H9 (cell line): ENCODE results near the gene PRSS50. TPM values are rescaled to one million over a fixed set of nuclear protein-coding genes. Genes with fewer than 3 reads are reported as not detected.
A peak's percentile ranks its signal among the peaks of the same experiment; 100 is the strongest.

Experiments used
- DNase-seq: peaks from one replicate; pipeline ENCODE4 v3.0.0-alpha.2; 2017
- H2AFZ ChIP-seq: one replicate; pipeline ENCODE4 v1.6.1; 2013; ENCODE audit warnings: mild to moderate bottlenecking, low read length, control low read depth, moderate library complexity
- H2AK5ac ChIP-seq: 2 replicates; pipeline ENCODE4 v1.6.1; 2013; ENCODE audit warnings: low read length, control low read depth, mixed read lengths; ENCODE audit not compliant: insufficient read length
- H2BK120ac ChIP-seq: one replicate; pipeline ENCODE4 v1.6.1; 2013; ENCODE audit warnings: low read depth, mild to moderate bottlenecking, low read length, control low read depth, inconsistent platforms; ENCODE audit not compliant: poor library complexity, severe bottlenecking
- H2BK12ac ChIP-seq: 2 replicates; pipeline ENCODE4 v1.6.1; 2013; ENCODE audit warnings: low read length, control low read depth, mixed read lengths, low read depth; ENCODE audit not compliant: insufficient read length
- H2BK15ac ChIP-seq: 2 replicates; pipeline ENCODE4 v1.6.1; 2013; ENCODE audit warnings: low read depth, low read length, control low read depth
- H2BK20ac ChIP-seq: one replicate; pipeline ENCODE4 v1.6.1; 2013; ENCODE audit warnings: low read depth, mild to moderate bottlenecking, low read length, control low read depth, inconsistent platforms; ENCODE audit not compliant: poor library complexity, severe bottlenecking
- H2BK5ac ChIP-seq: 2 replicates; pipeline ENCODE4 v1.6.1; 2013; ENCODE audit warnings: low read length, control low read depth, mixed read lengths; ENCODE audit not compliant: insufficient read length
- H3K14ac ChIP-seq: 2 replicates; pipeline ENCODE4 v1.6.1; 2013; ENCODE audit warnings: low read length, control low read depth; ENCODE audit not compliant: insufficient read depth
- H3K18ac ChIP-seq: 2 replicates; pipeline ENCODE4 v1.6.1; 2013; ENCODE audit warnings: low read depth, mild to moderate bottlenecking, mixed read lengths, low read length, control low read depth; ENCODE audit not compliant: insufficient read length
- H3K23ac ChIP-seq: 2 replicates; pipeline ENCODE4 v1.6.1; 2013; ENCODE audit warnings: low read length, control low read depth, mixed read lengths, low read depth; ENCODE audit not compliant: insufficient read length
- H3K23me2 ChIP-seq: 2 replicates; pipeline ENCODE4 v1.6.1; 2013; ENCODE audit warnings: low read depth, mild to moderate bottlenecking, mixed read lengths, low read length, control low read depth; ENCODE audit not compliant: insufficient read length, poor library complexity, severe bottlenecking
- H3K27ac ChIP-seq: 2 replicates; pipeline ENCODE4 v1.5.1; 2013; ENCODE audit warnings: low read length, control low read depth, mixed read lengths, low read depth; ENCODE audit not compliant: insufficient read length
- H3K27me3 ChIP-seq: 2 replicates; pipeline ENCODE4 v1.6.1; 2013; ENCODE audit warnings: low read length, control low read depth, inconsistent platforms; ENCODE audit not compliant: insufficient read depth
- H3K4ac ChIP-seq: 2 replicates; pipeline ENCODE4 v1.6.1; 2013; ENCODE audit warnings: low read depth, mild to moderate bottlenecking, control low read depth, inconsistent platforms, low read length, moderate library complexity
- H3K4me1 ChIP-seq: 2 replicates; pipeline ENCODE4 v1.6.1; 2013; ENCODE audit warnings: low read length, control low read depth, inconsistent platforms; ENCODE audit not compliant: insufficient read depth
- H3K4me2 ChIP-seq: 2 replicates; pipeline ENCODE4 v1.6.1; 2013; ENCODE audit warnings: low read length, control low read depth, mixed read lengths; ENCODE audit not compliant: insufficient read length, insufficient read depth
- H3K56ac ChIP-seq: 2 replicates; pipeline ENCODE4 v1.6.1; 2013; ENCODE audit warnings: low read depth, mild to moderate bottlenecking, mixed read lengths, low read length, control low read depth; ENCODE audit not compliant: insufficient read length
- H3K79me1 ChIP-seq: 2 replicates; pipeline ENCODE4 v1.6.1; 2013; ENCODE audit warnings: low read depth, mild to moderate bottlenecking, moderate library complexity, low read length, control low read depth, inconsistent platforms; ENCODE audit not compliant: insufficient read depth, poor library complexity, severe bottlenecking
- H3K79me2 ChIP-seq: 2 replicates; pipeline ENCODE4 v1.6.1; 2013; ENCODE audit warnings: low read length, control low read depth, inconsistent platforms; ENCODE audit not compliant: insufficient read depth
- H3K9ac ChIP-seq: 2 replicates; pipeline ENCODE4 v1.6.1; 2013; ENCODE audit warnings: low read length, control low read depth, mixed read lengths; ENCODE audit not compliant: insufficient read length; ENCODE audit errors: extremely low read depth
- H3K9me3 ChIP-seq: one replicate; pipeline ENCODE4 v1.6.1; 2013; ENCODE audit warnings: low read depth, low read length, inconsistent platforms; ENCODE audit not compliant: control insufficient read depth
- H3T11ph ChIP-seq: one replicate; pipeline ENCODE4 v1.6.1; 2013; ENCODE audit warnings: mild to moderate bottlenecking, low read length, control low read depth, inconsistent platforms
- H4K20me1 ChIP-seq: one replicate; pipeline ENCODE4 v1.6.1; 2013; ENCODE audit not compliant: control insufficient read depth, insufficient read length, insufficient read depth
- H4K5ac ChIP-seq: 2 replicates; pipeline ENCODE4 v1.6.1; 2013; ENCODE audit warnings: low read depth, mild to moderate bottlenecking, mixed read lengths, low read length, control low read depth; ENCODE audit not compliant: insufficient read length
- H4K8ac ChIP-seq: replicated peaks from 2 replicates; pipeline ENCODE4 v1.6.1; 2013; ENCODE audit warnings: low read length, control low read depth, mixed read lengths, low read depth; ENCODE audit not compliant: insufficient read length
- H4K91ac ChIP-seq: 2 replicates; pipeline ENCODE4 v1.6.1; 2013; ENCODE audit warnings: low read depth, mild to moderate bottlenecking, moderate library complexity, mixed read lengths, low read length, control low read depth; ENCODE audit not compliant: insufficient read length
- H3K27ac Mint-ChIP-seq, 3 experiments: 2 replicates in 2 of 3; 3 replicates in 1 of 3; pipeline ENCODE4 v1.8.0; 2020 to 2021; ENCODE audit warnings: mixed read lengths in 3 of 3, mild to moderate bottlenecking in 1 of 3, moderate library complexity in 1 of 3
- H3K27me3 Mint-ChIP-seq: 2 replicates; pipeline ENCODE4 v1.8.0; 2021; ENCODE audit warnings: low read depth, mild to moderate bottlenecking, moderate library complexity, mixed read lengths
- H3K36me3 Mint-ChIP-seq, 3 experiments: 2 replicates in 2 of 3; 3 replicates in 1 of 3; pipeline ENCODE4 v1.8.0; 2020 to 2021; ENCODE audit warnings: low read depth in 3 of 3, mixed read lengths in 3 of 3; ENCODE audit not compliant: insufficient read depth in 1 of 3
- H3K4me1 Mint-ChIP-seq, 2 experiments: 2 replicates each; pipeline ENCODE4 v1.8.0; 2020; ENCODE audit warnings: mixed read lengths in 2 of 2
- H3K4me3 Mint-ChIP-seq, 2 experiments: 2 replicates in 1 of 2; 3 replicates in 1 of 2; pipeline ENCODE4 v1.8.0; 2020 to 2021; ENCODE audit warnings: mild to moderate bottlenecking in 2 of 2, mixed read lengths in 2 of 2, moderate library complexity in 1 of 2
- H3K9me3 Mint-ChIP-seq, 2 experiments: 2 replicates in 1 of 2; 3 replicates in 1 of 2; pipeline ENCODE4 v1.8.0; 2020; ENCODE audit warnings: mild to moderate bottlenecking in 2 of 2, mixed read lengths in 2 of 2, moderate library complexity in 1 of 2
- CTCF ChIP-seq: fragments of 200-600 bp; sonication (generic); conservative IDR thresholded peaks from 3 replicates; pipeline ENCODE4 v1.8.0; 2021; ENCODE audit warnings: antibody characterized with exemption, mild to moderate bottlenecking
- WGBS: extraction: QIAGEN DNeasy Blood & Tissue Kit; methylation state at CpG from one replicate; pipeline ENCODE4 v1.1.7; 2013; ENCODE audit warnings: missing lambda C conversion rate, low lambda C conversion rate, mixed read lengths; ENCODE audit not compliant: insufficient read length; ENCODE audit errors: extremely low coverage; 5-methylcytosine and 5-hydroxymethylcytosine counted together
- total RNA-seq: library from RNA; stranded (reverse); gene quantifications from 2 replicates; pipeline ENCODE4 v1.2.1, GENCODE V29; 2021

Gene PRSS50
- total RNA-seq, 1 experiment from 2014 or later = 0.24 TPM

GRCh38 chr3:46736006-46736872, 18.6 kb upstream of the PRSS50 start:
- H3K9ac ChIP-seq = no peak overlapping the region
- Mint-ChIP-seq H3K4me1 (no peaks in the 10 kb centered on the region), H3K27ac (peak overlapping the region in 1 of 3 experiments; percentile 49; a peak in 1 of 7 replicates), H3K4me3 (no peak overlapping the region), H3K27me3 (peaks cover 7% of the 10 kb centered on the region), H3K9me3 (no peaks in the 10 kb centered on the region), H3K36me3 (no peaks in the 10 kb centered on the region; a peak in 1 of 7 replicates)
- H2BK5ac ChIP-seq = no peak overlapping the region
- H2BK15ac ChIP-seq = no peak overlapping the region
- H3K23me2 ChIP-seq = no peaks in the 10 kb centered on the region
- H3K9me3 ChIP-seq = no peaks in the 10 kb centered on the region
- TF ChIP-seq CTCF = no peak
- no peaks in the 10 kb centered on the region for H3K79me1 ChIP-seq
- no peak overlapping the region for H3K18ac ChIP-seq
- H2BK20ac ChIP-seq = no peak overlapping the region
- H3K14ac ChIP-seq = no peak overlapping the region
- no peaks in the 10 kb centered on the region for H3K4me1 ChIP-seq
- H3K56ac ChIP-seq = no peak overlapping the region
- H3K27me3 ChIP-seq = no peaks in the 10 kb centered on the region
- no peak overlapping the region for H3K27ac ChIP-seq
- DNase-seq = peak; percentile 31
- no peak overlapping the region for H2BK120ac ChIP-seq
- H4K20me1 ChIP-seq = no peaks in the 10 kb centered on the region
- H2AK5ac ChIP-seq = no peak overlapping the region
- no peak overlapping the region for H4K91ac ChIP-seq
- WGBS = no CpG with 5 or more reads among the region's 20 CpGs
- H2AFZ ChIP-seq = no peak overlapping the region
- no peak overlapping the region for H3K4ac ChIP-seq
- H4K8ac ChIP-seq = no peak overlapping the region
- H2BK12ac ChIP-seq = no peak overlapping the region
- H4K5ac ChIP-seq = no peak overlapping the region
- H3T11ph ChIP-seq = no peak overlapping the region
- no peaks in the 10 kb centered on the region for H3K79me2 ChIP-seq
- H3K23ac ChIP-seq = no peak overlapping the region
- no peak overlapping the region for H3K4me2 ChIP-seq
